HG02610 (cell line): ENCODE results near the gene RMI1.
"Not testable (repeated sequence)": the region's sequence is repeated elsewhere in the genome, so short reads cannot be mapped to it uniquely, and the experiment has no call there.

Source experiments
- ATAC-seq: cut with Tn5 transposase; IDR thresholded peaks from one replicate; pipeline ENCODE4 v1.9.1; 2021; ENCODE audit warnings: mild to moderate bottlenecking, moderate library complexity; ENCODE audit not compliant: unreplicated experiment

Gene RMI1

GRCh38 chr9:84002344-84002743 is 21.7 kb downstream of the RMI1 start:
- ATAC-seq: peak; percentile 85

- ATAC-seq: no peak
Measured at GRCh38 chr9:84003246-84003645, 22.6 kb downstream of the RMI1 start.

- no peak for ATAC-seq
Measured at GRCh38 chr9:84007662-84008061, 27.1 kb downstream of the RMI1 start.

- ATAC-seq: no peak
Measured at GRCh38 chr9:84024041-84024575, 43.5 kb downstream of the RMI1 start.

GRCh38 chr9:84027201-84027600 is 46.6 kb downstream of the RMI1 start:
- ATAC-seq: no peak

- no peak for ATAC-seq
Measured at GRCh38 chr9:84031534-84031933, 50.9 kb downstream of the RMI1 start.

- ATAC-seq: not testable (repeated sequence)
Measured at GRCh38 chr9:84041857-84042256, 61.3 kb downstream of the RMI1 start.

- no peak for ATAC-seq
Measured at GRCh38 chr9:84045481-84046097, 65.0 kb downstream of the RMI1 start.
